AG09309 (cell line): ENCODE measurements around the gene WDR62.
"Not testable (repeated sequence)": the region's sequence is repeated elsewhere in the genome, so short reads cannot be mapped to it uniquely, and the experiment has no call there.

Experiments used
- DNase-seq: peaks from one replicate; pipeline ENCODE4 v3.0.0-alpha.2; 2010; ENCODE audit warnings: low read depth
- H3K4me3 ChIP-seq: 2 replicates; pipeline ENCODE4 v1.5.1; 2011; ENCODE audit warnings: mild to moderate bottlenecking, low read depth, low read length, moderate library complexity; ENCODE audit not compliant: control insufficient read depth
- TF ChIP-seq, protein P1 (sequence below): IDR thresholded peaks from 2 replicates; pipeline ENCODE4 v1.5.1; 2011; ENCODE audit warnings: mild to moderate bottlenecking, low read depth, low read length, inconsistent platforms; ENCODE audit not compliant: insufficient read depth, control insufficient read depth; ENCODE audit errors: missing control alignments

Gene WDR62

DNA sequence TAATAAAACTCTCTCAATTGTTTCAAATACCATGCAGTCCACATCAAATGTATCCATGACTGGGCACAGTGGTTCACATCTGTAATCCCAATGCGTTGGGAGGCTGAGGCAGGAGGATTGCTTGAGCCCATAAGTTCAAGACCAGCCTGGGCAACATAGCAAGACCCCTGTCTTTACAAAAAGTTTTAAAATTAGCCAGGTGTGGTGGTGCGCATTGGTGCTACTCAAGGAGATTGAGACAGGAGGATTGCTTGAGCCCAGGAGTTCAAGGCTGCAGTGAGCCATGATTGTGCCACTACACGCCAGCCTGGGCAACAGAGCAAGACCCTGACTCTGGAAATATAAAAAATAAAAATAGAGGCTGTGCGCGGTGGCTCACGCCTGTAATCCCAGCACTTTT lies 27.0 kb upstream of the WDR62 start:
- TF ChIP-seq, protein P1, sequence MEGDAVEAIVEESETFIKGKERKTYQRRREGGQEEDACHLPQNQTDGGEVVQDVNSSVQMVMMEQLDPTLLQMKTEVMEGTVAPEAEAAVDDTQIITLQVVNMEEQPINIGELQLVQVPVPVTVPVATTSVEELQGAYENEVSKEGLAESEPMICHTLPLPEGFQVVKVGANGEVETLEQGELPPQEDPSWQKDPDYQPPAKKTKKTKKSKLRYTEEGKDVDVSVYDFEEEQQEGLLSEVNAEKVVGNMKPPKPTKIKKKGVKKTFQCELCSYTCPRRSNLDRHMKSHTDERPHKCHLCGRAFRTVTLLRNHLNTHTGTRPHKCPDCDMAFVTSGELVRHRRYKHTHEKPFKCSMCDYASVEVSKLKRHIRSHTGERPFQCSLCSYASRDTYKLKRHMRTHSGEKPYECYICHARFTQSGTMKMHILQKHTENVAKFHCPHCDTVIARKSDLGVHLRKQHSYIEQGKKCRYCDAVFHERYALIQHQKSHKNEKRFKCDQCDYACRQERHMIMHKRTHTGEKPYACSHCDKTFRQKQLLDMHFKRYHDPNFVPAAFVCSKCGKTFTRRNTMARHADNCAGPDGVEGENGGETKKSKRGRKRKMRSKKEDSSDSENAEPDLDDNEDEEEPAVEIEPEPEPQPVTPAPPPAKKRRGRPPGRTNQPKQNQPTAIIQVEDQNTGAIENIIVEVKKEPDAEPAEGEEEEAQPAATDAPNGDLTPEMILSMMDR = no peak
- DNase-seq = no peak
- no peak overlapping the region for H3K4me3 ChIP-seq

DNA sequence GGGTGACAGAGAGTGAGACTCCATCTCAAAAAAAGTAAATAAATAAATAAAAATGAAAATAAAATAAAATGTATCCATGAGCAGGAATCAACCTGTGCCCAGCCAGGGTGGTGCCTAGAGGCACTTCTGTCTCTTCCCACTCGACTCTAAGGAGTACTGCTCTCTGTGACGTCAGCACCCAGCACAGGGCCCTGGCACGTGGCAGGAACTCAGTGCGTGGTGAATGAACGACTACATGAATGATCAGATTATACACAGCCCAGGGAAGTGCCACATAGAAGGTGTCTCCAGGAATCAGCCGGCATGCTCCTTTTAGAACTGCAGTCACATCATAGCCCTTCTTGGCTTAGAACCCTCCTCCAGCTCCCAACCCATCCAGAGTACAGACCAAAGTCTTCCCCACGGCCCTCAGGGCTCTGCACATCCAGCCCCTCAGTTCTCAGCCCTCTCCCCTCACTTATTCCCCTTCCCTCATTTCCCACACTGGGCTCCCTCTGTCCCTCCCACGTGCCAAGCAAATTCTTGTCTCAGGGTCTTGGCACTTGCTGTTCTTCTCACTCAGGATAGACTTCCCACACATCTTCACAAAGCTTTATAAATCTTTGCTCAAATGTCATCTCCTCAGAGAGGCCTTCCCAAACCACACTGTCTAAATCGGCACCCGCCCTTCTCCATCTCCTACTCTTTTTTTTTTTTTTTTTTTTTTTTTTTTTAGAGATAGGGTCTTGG lies 26.2 kb upstream of the WDR62 start:
- DNase-seq = no peak
- H3K4me3 ChIP-seq = no peak overlapping the region
- TF ChIP-seq, protein P1 = no peak

DNA sequence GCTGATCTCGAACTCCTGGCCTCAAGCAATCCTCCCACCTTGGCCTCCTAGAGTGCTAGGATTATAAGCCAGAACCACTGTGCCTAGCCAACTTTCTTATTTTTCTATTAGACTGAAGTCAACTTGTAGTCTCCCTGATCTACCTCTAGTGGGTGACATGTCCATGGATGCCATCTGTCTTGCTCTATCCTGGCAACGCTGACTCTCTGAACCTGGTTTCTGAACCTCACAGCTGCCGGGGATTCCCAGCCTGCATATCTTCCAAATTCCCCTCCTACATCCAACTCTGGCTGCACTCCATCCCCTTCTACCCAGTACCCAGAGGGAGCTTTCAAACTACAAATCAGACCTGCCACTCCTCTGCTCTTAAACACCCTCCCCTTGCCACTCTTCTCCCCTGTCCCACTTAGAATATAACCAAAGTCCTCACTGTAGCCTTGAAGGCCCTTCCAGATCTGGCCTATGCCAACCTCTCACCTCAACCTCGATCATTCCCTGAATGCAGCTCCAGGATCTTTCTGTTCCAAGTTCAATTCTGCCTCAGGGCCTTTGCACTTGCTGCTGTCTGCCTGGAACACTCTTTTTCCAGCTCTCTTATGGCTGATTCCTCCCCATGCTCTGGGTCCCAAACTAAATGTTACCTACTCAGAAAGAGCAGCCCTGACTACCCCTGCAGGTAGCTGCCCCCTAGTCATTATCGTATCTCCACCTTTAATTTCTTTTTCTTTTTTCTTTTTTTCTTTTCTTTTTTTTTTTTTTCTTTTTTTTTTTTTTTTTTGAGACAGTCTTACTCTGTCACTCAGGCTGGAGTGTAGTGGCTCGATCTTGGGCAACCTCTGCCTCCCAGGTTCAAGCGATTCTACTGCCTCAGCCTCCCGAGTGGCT lies 24.2 kb upstream of the WDR62 start:
- DNase-seq = no peak
- TF ChIP-seq, protein P1 = peak; percentile 35
- no peak overlapping the region for H3K4me3 ChIP-seq

DNA sequence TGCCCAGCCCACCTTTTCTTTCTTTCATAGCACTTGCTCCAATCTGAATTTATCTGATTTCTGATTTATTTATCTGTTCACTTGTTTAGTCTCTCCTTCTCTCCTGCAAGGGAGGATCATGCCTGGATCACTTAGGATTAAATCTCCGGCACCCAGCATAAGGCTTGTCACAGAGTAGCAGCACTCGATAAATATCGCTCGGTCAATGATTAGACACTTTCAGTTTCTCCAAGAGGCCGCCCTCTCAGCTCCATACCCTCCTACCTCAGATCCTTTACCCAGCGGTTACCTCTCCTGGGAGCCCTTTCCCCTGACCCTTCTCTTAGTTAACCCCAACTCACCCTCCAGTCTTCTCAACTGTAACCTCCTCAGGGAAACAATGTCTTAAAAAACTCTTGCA lies 23.4 kb upstream of the WDR62 start:
- no peak overlapping the region for H3K4me3 ChIP-seq
- TF ChIP-seq, protein P1 = no peak
- no peak for DNase-seq

DNA sequence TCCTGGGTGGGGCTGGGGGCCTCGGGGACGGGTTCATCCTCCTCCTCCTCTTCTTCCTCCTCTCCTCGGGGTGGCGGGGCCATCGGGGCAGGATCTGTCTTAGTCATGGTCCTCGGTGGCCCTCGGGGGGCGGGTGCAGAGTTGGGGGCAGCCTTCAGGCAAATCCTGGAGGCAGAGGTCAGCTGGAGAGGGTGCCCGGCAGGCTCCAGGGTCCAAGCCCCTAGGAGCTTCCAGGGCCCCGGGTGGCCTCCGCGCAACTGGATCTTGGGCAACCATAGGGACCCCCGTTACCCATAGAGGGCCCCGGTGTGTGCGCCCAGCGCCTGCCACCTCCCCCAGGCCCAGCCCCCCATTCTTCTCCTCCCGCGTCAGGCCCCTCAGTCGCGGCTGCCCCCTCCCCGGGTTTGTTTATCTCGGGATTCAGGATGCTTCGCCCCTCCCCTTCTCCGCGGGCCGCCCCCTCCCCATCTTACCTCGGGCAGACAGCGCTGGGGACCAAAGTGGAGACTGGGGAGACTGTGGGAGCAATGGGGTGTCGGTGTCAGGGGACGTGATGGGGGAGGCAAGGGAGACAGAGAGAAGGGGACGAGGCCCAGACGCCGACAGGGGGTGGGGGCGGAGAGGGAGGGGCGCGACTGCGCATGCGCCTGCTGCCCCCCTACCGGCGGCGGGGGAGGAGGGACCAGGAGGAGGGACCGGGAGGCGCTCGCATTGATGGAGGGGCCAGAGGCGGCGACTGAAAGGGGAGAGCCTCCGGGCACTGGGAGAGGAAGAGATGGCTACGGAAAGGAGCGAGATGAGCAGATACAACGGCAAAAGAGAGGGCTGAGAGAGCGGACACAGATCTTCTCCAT lies 22.2 kb upstream of the WDR62 start, which contains the start of gene CLIP3:
Gene CLIP3, minus strand, starts transcription at position 623 of the 854 bp plus-strand sequence. Its CDS starts 516 bp downstream, at position 107.
- DNase-seq = no peak
- TF ChIP-seq, protein P1 = no peak
- peak within 1 kb of the TSS; percentile 100 for H3K4me3 ChIP-seq

DNA sequence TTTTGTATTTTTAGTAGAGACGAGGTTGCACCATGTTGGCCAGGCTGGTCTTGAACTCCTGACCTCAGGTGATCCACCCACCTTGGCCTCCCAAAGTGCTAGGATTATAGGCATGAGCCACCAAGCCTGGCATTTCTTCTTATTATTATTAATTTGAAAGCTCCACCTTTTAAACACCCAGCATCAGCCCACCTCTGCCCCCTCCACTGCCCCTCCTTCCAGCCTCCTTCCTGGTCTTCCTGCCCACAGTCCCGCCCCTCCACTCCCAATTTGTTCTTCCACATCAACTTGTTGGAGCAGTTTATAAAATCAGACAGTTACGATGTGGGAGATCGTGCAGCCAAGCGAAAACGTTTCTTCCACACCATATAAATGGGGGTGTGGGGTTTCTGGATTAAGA lies 14.2 kb upstream of the WDR62 start:
- DNase-seq = no peak
- TF ChIP-seq, protein P1 = no peak
- no peak overlapping the region for H3K4me3 ChIP-seq

DNA sequence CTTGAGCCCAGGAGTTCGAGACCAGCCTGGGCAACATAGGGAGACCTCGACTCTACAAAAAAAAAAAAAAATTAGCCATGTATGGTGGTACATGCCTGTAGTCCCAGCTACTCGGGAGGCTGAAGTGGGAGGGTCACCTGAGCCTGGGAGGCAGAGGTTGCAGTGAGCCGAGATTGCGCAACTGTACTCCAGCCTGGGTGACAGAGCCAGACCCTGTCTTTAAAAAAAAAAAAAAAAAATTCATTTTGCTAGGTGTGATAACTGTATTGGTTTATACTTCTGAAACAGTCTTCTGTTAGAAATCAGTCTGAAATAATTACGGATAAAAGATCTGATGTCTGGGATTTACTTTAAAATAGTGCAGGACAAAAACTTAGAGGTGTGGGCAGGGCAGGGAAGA lies 13.6 kb upstream of the WDR62 start:
- H3K4me3 ChIP-seq, DNase-seq: not testable (repeated sequence)
